ENCODE data around the gene UBASH3A. TPM values are rescaled to one million over a fixed set of nuclear protein-coding genes. Genes with fewer than 3 reads are reported as not detected.

The UBASH3A gene
- total and polyA plus RNA-seq, 7 donors, result 0.06 to 0.21 TPM; not detected in 5

GRCh38 chr21:42471206-42471605 is 67.5 kb downstream of the UBASH3A start:
- Histone ChIP-seq H3K36me3 (ENCODE audit: insufficient read depth in 1 of 2, low read depth in 1 of 2) (no peaks in the 10 kb centered on the region), H3K4me1 (peaks cover 3% of the 10 kb centered on the region), H3K4me3 (no peak overlapping the region), H3K27ac (no peak overlapping the region), H3K27me3 (ENCODE audit: insufficient read depth in 3 of 3, low read length in 2 of 3) (peaks cover 0 to 4% (median 0%) of the 10 kb centered on the region in 3 donors), H3K9me3 (no peaks in the 10 kb centered on the region)
- DNase-seq (no peak), ATAC-seq (no peak)
- intact Hi-C loops (cut with DNase I), result no loop called here
- no peak for TF ChIP-seq CTCF (IDR thresholded peaks at IDR 0.05)
- WGBS, 3 donors, result 93 to 95% (median 95%) methylated on average over 9 of the region's 9 CpGs

- Histone ChIP-seq H3K9me3 (no peaks in the 10 kb centered on the region), H3K4me1 (peaks cover under 1% of the 10 kb centered on the region), H3K27me3 (ENCODE audit: insufficient read depth in 3 of 3, low read length in 2 of 3) (peaks cover 0 to 4% (median 0%) of the 10 kb centered on the region in 3 donors), H3K27ac (no peak overlapping the region), H3K36me3 (ENCODE audit: insufficient read depth in 1 of 2, low read depth in 1 of 2) (no peaks in the 10 kb centered on the region), H3K4me3 (no peak overlapping the region)
- no peak for TF ChIP-seq CTCF (IDR thresholded peaks at IDR 0.05)
- intact Hi-C loops (cut with DNase I), result no loop called here
- WGBS, 3 donors, result 87 to 94% (median 92%) methylated on average over 13 of the region's 13 CpGs
- ATAC-seq (no peak), DNase-seq (no peak)
Observed at GRCh38 chr21:42471716-42472330, 68.1 kb downstream of the UBASH3A start.

DNA sequence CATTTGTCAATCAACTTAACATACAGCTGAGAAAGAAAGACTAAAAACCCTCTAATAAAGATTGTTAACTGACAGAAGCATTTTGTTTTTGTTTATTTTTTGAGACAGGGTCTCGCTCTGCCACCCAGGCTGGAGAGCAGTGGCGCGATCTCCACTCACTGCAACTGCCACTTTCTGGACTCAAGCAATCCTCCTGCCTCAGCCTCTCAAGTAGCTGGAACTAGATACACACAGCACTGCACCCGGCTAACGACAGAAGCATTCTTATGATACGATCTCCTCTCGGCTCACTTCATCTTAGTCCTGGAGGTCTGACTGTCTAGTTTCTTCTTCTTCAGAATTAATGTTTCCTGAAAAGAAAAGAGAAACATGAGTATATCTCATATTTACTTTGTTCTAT is 68.8 kb downstream of the UBASH3A start:
- Histone ChIP-seq H3K36me3 (ENCODE audit: insufficient read depth in 1 of 2, low read depth in 1 of 2) (no peaks in the 10 kb centered on the region), H3K27ac (no peak overlapping the region), H3K4me1 (no peaks in the 10 kb centered on the region), H3K4me3 (no peak overlapping the region), H3K27me3 (ENCODE audit: insufficient read depth in 3 of 3, low read length in 2 of 3) (peaks cover 0 to 4% (median 0%) of the 10 kb centered on the region in 3 donors), H3K9me3 (no peaks in the 10 kb centered on the region)
- intact Hi-C loops (cut with DNase I), result no loop called here
- ATAC-seq (no peak), DNase-seq (no peak)
- no peak for TF ChIP-seq CTCF (IDR thresholded peaks at IDR 0.05)
- WGBS, 3 donors, result 65 to 91% (median 74%) methylated on average over 7 of the region's 7 CpGs

- DNase-seq, result no peak
- WGBS, 3 donors, result 87 to 91% (median 88%) methylated on average over 9 of the region's 9 CpGs
- no peaks in the 10 kb centered on the region for H3K4me1 ChIP-seq
- no peak overlapping the region for H3K4me3 ChIP-seq
- H3K36me3 ChIP-seq (ENCODE audit: insufficient read depth in 1 of 2, low read depth in 1 of 2), result no peaks in the 10 kb centered on the region
- TF ChIP-seq CTCF (IDR thresholded peaks at IDR 0.05), result no peak
- no peak for ATAC-seq
- intact Hi-C loops (cut with DNase I), result no loop called here
- no peak overlapping the region for H3K27ac ChIP-seq
- H3K9me3 ChIP-seq, result no peaks in the 10 kb centered on the region
- peaks cover 0 to 8% (median 0%) of the 10 kb centered on the region in 3 donors for H3K27me3 ChIP-seq (ENCODE audit: insufficient read depth in 3 of 3, low read length in 2 of 3)
Observed at GRCh38 chr21:42473498-42474042, 69.9 kb downstream of the UBASH3A start.
